GM11168 (cell line): ENCODE results near the gene TMEM170A.
"Not testable (repeated sequence)": the region's sequence is repeated elsewhere in the genome, so short reads cannot be mapped to it uniquely, and the experiment has no call there.

Experiments
- in situ Hi-C: fragments of 300-500 bp; cut with MboI; formaldehyde crosslinking; loops from one replicate; pipeline ENCODE4 v1.12.0; 2022; ENCODE audit warnings: low sequenced_read_pairs; ENCODE audit not compliant: unreplicated experiment

Gene TMEM170A

GRCh38 chr16:75457485-75458021, 6.9 kb downstream of the TMEM170A start:
- in situ Hi-C loops, result no loop called here

DNA sequence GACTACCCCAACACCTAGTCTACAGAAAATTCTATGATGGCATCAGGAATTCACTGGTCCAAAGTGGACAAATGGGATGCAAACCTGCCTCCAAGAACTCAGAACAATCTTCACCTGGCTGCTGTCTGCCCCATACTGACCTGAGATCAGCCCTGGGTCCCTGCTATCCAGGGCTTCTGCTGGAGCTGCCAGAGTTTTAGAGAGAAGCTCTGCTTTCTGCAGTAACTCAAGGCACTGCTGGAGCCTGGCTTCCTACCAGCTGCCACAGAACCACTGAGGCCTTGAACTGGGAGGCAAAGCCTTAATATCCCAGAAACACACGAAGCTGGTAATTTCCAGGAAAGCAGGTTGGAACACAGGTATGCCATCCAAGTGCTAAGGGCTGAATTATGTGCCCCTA, 7.5 kb downstream of the TMEM170A start:
- in situ Hi-C loops, result no loop called here

DNA sequence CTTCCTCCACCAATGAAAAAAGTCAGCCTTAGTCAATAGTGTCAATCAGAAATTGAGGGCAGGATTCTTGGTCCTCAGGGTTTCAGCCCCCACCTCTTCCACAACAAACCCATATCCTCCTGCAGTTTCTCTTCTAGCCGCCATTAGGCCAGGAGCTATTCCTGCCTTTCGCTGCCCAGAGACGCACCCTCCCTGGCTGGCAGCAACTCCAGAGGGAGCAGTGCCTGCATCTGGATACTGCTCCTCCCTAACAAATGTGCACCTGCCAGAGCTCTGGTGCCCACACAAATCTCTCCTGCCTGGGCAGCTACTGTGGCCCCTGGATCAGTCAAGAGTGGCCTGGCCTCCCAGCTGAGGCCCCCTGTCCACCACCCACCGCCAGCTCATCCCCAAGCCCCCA, 8.0 kb downstream of the TMEM170A start:
- in situ Hi-C loops, result not testable (repeated sequence)

DNA sequence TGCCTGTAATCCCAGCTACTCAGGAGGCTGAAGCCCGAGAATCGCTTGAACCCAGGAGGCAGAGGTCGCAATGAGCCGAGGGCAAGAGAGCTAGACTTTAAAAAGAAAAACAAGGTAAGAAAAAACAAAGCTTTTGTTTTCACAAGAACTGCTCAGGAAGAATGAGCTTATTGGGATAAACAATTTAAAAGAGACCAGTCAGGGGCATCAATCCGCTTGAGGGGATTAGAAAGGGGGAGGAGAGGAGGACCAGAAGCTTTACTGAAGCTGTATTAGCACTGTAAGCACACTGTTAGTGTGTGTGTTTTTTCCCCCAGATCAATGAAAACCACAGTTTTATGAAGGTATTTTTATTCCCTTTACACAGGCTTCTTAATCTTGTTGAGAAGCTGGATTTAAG, 8.8 kb downstream of the TMEM170A start:
- in situ Hi-C loops, result no loop called here

- in situ Hi-C loops, result no loop called here
These were observed 11.9 kb downstream of the TMEM170A start for GRCh38 chr16:75452464-75453190.

DNA sequence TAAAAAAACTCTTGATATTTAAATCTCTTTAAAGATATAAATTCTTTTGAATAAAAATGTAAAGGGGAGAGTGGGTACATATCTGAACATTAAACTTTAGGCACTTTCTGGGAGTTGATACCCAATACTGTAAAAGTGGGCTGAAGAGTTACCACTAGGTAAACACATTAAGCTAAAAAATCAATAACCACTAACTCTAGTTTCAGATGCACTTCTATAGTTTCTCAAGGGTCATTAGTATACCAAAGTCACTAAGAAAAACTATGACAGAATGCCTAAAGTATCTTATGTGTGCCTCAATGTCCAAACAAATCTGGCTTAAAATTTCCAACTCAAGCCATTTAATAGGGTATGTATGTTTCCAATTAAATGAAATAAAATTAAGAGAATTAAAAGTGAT, 18.1 kb downstream of the TMEM170A start:
- in situ Hi-C loops, result no loop called here

GRCh38 chr16:75445298-75445697, 19.2 kb downstream of the TMEM170A start:
- in situ Hi-C loops, result no loop called here

GRCh38 chr16:75443298-75443697, 21.2 kb downstream of the TMEM170A start:
- in situ Hi-C loops, result no loop called here

GRCh38 chr16:75433732-75434413, 30.6 kb downstream of the TMEM170A start:
- in situ Hi-C loops, result no loop called here

DNA sequence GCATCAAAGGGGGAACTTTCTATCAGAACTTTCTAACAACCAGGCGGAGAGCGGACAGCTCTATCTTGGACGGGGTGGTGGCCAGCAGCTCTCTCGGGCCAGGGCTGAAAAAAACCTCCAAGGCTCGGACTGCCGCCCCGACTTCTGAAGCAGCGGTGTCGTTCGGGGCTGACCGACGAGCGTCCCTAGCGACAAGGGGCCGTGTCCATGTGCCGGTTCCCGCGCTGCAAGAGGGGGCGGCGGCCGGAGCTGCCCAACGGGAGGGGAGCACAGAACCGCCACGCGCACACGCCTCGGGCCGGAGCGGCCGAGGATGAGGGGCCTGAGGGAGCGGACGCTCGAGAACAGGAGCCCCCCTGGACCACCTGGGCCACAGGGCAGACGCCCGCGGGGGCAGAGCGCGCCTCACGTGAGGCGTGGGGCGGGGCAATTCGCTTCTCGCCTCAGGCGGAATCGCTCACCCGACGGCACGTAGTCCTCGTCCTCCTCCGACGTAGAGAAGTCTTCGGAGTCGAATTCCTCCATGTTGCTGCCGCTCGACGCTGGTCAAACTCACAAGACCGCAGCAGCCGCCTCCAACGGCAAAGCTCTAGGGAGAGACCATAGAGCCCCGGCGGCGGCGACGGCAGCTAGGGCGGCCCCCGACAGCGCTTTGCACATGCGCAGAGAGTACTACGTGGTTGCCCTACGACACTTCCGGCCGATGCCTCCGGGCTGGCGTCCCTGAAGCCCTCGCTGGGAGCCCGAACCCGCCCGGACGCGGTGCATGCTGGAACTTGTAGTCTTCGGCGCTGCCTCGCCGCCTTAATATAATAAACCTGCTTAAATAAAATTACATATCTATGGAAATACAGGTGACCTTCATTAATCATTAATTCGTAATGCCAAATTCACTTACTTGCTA, 31.4 kb downstream of the TMEM170A start, which contains the start of gene CFDP1:
Gene CFDP1, minus strand, starts transcription at position 676 of the 904 bp plus-strand sequence. Its CDS starts 151 bp downstream, at position 525.
- in situ Hi-C loops, result no loop called here

DNA sequence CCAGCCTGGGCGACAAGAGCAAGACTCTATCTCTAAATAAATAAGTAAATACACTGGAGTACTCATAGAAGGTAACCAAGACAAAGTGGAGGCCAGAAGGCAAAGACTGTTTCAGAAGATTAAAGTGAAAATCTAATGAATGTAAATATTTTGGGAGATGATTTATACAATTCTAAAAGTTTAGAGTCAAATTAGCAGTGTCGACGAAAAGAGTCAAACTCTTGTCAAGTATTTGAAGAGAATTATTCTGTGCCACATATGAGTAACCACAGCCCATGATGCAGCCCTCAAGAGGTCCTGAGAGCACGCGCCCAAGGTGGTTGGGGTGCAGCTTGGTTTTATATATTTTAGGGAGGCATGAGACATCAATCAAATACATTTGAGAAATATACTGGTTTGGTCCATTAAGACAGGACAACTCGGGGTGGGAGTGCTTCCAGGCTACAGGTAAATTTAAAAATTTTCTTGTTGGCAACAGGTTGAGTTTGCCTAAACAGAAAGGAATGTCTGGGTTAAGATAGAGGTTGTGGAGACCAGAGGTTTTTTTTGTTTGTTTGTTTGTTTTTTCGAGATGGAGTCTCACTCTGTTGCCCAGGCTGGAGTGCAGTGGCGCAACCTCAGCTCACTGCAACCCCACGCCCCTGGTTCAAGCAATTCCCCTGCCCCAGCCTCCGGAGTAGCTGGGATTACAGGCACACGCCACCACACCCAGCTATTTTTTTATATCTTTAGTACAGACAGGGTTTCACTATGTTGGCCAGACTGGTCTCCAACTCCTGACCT, 34.7 kb downstream of the TMEM170A start:
- in situ Hi-C loops, result no loop called here

GRCh38 chr16:75426524-75426923, 38.0 kb downstream of the TMEM170A start:
- in situ Hi-C loops, result not testable (repeated sequence)

DNA sequence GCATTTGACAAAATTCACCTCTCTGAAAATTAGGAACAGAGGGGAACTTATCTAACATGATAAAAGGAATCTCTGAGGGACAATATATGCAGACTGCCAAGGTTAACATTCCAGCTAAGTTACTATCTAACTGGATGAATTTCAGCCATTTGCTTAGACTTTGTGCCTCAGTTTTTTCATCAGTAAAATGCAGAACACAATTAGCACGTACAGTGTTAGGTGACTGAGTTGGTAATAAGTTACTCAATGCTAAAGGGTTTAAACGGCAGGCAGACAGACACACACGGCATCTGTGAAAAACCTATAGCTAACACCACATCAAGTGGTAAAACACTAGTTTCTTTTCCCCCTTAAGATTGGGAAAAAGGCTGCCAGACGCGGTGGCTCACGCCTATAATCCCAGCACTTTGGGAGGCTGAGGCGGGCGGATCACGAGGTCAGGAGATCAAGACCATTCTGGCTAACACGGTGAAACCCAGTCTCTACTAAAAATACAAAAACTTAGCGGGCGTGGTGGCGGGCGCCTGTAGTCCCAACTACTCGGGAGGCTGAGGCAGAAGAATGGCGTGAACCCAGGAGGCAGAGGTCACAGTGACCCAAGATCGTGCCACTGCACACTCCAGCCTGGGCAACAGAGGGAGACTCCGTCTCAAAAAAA, 40.3 kb downstream of the TMEM170A start:
- in situ Hi-C loops, result not testable (repeated sequence)

GRCh38 chr16:75423723-75424104, 40.8 kb downstream of the TMEM170A start:
- in situ Hi-C loops, result no loop called here

DNA sequence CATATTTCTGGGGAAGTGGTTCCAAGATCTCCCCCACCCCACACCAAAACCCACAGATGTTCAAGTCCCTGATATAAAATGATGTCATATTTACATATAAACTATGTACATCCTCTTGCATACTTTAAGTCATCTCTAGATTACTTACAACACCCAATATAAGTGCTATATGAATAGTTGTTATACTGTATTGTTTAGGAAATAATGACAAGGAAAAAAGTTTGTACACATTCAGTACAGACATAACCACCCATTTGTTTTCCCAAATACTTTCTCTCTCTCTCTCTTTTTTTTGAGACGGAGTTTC, 42.7 kb downstream of the TMEM170A start:
- in situ Hi-C loops, result no loop called here

GRCh38 chr16:75420987-75421819, 43.3 kb downstream of the TMEM170A start:
- in situ Hi-C loops, result no loop called here

- in situ Hi-C loops, result no loop called here
These were observed 47.5 kb downstream of the TMEM170A start for GRCh38 chr16:75416904-75417565.
